Heart left ventricle (tissue), 13 donors: Measurements from ENCODE around the gene ITPK1.

Experiments used
- POLR2A ChIP-seq, 2 donors: fragments of 450-650 bp; IDR thresholded peaks; one replicate each; pipeline ENCODE4 v1.6.1; 2017; ENCODE audit warnings: antibody characterized with exemption in 2 of 2, mild to moderate bottlenecking in 2 of 2, moderate library complexity in 2 of 2
- TF ChIP-seq, protein P1 (sequence below), 12 donors: fragments of 200-600 bp; sonication (generic) in 4 of 12; IDR thresholded peaks; one replicate each; pipeline versions ENCODE4 v1.5.0 to v1.8.0; 2018 to 2022; ENCODE audit warnings: antibody characterized with exemption in 12 of 12, mild to moderate bottlenecking in 5 of 12
- donor health status: ischemic (EF 13 %, LVEDD 7.1; RV severe dilation, severe dysfunction).
- donor health status: DM: no; HTN: yes; CAD: no.
- donor health status: DM: no; HTN: no; CAD: no.
- donor health status: ischemic (EF 25% LVEDD 6.9; RV normal size, moderate dysfunction).
- donor health status: ischemic (EF 25% LVEDD 5.7; RV mildly dilated, moderate dysfunction).
- donor health status: ischemic (EF 35%, LVEDD 5.7; RV mildly dilated, moderate dysfunction).
- donor health status: nonischemic (EF 11% LVEDD 7.7; RV severe dilation, severe dysfunction).
- donor health status: DM: yes; HTN: yes; CAD: no.
- donor health status: PGD.
- donor health status: ischemic (EF 29% LVEDD 5.4; RV normal size, mild dysfunction).
- donor health status: nonischemic (EF 23%, LVEDD 6.1; RV moderate dilation, normal function).

DNA sequence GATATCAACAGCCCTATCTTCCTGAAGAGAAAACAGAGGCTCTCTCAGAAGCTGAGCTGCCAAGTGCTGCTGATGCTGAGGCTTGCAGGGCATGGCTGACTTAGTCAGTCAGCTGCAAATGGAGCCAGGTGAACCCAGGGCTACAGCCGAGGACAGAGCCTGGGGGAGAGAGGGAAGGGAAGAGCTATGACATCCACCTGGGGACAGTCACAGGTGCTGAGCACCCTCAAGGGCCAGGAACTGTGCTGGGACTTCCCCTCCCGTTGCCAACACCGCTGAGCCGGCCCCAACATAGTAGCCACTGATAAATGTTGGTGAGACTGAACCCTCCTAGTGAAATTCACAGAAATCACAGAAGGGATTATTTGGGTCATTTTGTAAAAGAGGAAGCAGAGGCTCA is 199.5 kb downstream of the ITPK1 start:
- TF ChIP-seq, protein P1, sequence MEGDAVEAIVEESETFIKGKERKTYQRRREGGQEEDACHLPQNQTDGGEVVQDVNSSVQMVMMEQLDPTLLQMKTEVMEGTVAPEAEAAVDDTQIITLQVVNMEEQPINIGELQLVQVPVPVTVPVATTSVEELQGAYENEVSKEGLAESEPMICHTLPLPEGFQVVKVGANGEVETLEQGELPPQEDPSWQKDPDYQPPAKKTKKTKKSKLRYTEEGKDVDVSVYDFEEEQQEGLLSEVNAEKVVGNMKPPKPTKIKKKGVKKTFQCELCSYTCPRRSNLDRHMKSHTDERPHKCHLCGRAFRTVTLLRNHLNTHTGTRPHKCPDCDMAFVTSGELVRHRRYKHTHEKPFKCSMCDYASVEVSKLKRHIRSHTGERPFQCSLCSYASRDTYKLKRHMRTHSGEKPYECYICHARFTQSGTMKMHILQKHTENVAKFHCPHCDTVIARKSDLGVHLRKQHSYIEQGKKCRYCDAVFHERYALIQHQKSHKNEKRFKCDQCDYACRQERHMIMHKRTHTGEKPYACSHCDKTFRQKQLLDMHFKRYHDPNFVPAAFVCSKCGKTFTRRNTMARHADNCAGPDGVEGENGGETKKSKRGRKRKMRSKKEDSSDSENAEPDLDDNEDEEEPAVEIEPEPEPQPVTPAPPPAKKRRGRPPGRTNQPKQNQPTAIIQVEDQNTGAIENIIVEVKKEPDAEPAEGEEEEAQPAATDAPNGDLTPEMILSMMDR (IDR thresholded peaks at IDR 0.05): no peak
- no peak for TF ChIP-seq POLR2A (IDR thresholded peaks at IDR 0.05)
